Prostate gland (tissue), 2 donors: ENCODE results near the gene JAKMIP3. TPM values are rescaled to one million over a fixed set of nuclear protein-coding genes. Genes with fewer than 3 reads are reported as not detected.

ENCODE experiments used
- DNase-seq: peaks from one replicate; pipeline ENCODE4 v3.0.0-alpha.2; 2019; ENCODE audit warnings: low spot score
- H3K27ac ChIP-seq, 2 donors: fragments of 200-600 bp; sonication (generic); 2 replicates each; pipeline ENCODE4 v1.5.1; 2017 to 2019
- H3K27me3 ChIP-seq: fragments of 200-600 bp; sonication (generic); replicated peaks from 2 replicates; pipeline ENCODE4 v1.5.1; 2019; ENCODE audit not compliant: insufficient read depth
- H3K36me3 ChIP-seq, 2 donors: fragments of 200-600 bp; sonication (generic); 1 replicate in 1 of 2; 2 replicates in 1 of 2; pipeline versions ENCODE4 v1.5.1 to v1.8.1; 2017 to 2019
- H3K4me1 ChIP-seq: fragments of 200-600 bp; sonication (generic); replicated peaks from 2 replicates; pipeline ENCODE4 v1.5.1; 2019
- H3K4me3 ChIP-seq, 2 donors: fragments of 200-600 bp; sonication (generic); 2 replicates each; pipeline ENCODE4 v1.5.1; 2017 to 2019
- H3K9me3 ChIP-seq: fragments of 200-600 bp; sonication (generic); 2 replicates; pipeline ENCODE4 v1.5.1; 2017
- POLR2A ChIP-seq: fragments of 450-650 bp; IDR thresholded peaks from one replicate; pipeline ENCODE4 v1.6.1; 2016; ENCODE audit warnings: antibody characterized with exemption, mild to moderate bottlenecking
- POLR2AphosphoS5 ChIP-seq: sonication (generic); formaldehyde crosslinking; IDR thresholded peaks from one replicate; pipeline ENCODE4 v1.6.1; 2017; ENCODE audit warnings: antibody characterized with exemption
- WGBS: methylation state at CpG from one replicate; pipeline ENCODE4 v1.1.5; 2018; 5-methylcytosine and 5-hydroxymethylcytosine counted together
- intact Hi-C: fragments of 100-400 bp; cut with DNase I; formaldehyde crosslinking; loops from one replicate; pipeline ENCODE4 v1.14.2; 2022
- total RNA-seq, 2 donors: library from RNA; depleted of rRNA; stranded (reverse); fragments of >200 nt; gene quantifications; one replicate each; pipeline ENCODE4 v1.1.0, GENCODE V29; 2016
- TF ChIP-seq, protein P1 (sequence below), 4 experiments: fragments of 200-600 bp in 2 of 4; fragments of 450-650 bp in 2 of 4; sonication (generic) in 2 of 4; IDR thresholded peaks; 1 replicate in 3 of 4; 2 replicates in 1 of 4; pipeline ENCODE4 v1.5.1; 2016 to 2019; ENCODE audit warnings: antibody characterized with exemption in 4 of 4, mild to moderate bottlenecking in 2 of 4, moderate library complexity in 2 of 4

The JAKMIP3 gene
- total RNA-seq, 2 donors from 2014 or later = 2.6 to 3.4 TPM

DNA sequence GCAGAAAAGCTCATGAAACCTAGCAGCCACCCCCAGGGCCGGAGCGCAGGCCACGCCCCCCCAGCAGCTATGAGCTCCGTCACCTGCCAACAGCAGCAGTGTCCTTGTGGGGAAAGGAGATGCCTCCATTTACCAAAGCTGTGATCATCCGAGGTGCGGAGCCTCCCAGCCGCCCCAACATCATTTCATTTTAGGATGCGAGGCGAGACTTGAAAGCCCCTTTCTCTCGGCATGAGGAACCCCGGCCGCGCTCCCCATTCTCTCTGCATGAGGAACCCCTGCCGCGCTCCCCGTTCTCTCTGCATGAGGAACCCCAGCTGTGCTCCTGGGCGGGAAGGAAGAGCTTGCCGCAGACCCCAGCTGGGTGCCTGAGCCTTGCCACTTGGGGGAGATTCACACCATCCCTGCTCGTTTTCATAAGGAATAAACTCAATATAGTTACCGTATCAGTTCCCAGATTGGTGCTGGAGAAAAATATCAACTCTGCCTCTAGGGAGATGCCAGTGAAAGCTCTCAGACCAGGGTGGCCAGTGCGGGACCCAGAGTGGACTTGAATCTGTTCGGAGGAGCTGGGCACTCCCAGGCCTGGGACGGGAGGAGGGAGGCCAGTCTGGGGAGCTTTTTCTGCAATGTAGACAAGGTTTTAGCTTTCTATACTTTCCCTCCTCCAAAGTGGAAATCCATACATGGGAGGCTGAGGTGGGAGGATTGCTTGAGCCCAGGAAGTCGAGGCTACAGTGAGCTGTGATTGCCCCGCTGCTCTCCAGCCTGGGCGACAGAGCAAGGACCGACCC, 35.0 kb downstream of the JAKMIP3 start:
- 85% methylated on average over 27 of the region's 27 CpGs for WGBS
- Histone ChIP-seq H3K36me3 (no peaks in the 10 kb centered on the region), H3K27ac (no peak overlapping the region), H3K27me3 (no peaks in the 10 kb centered on the region), H3K4me3 (no peak overlapping the region), H3K9me3 (no peaks in the 10 kb centered on the region), H3K4me1 (no peaks in the 10 kb centered on the region)
- TF ChIP-seq POLR2A (no peak), POLR2AphosphoS5 (no peak)
- TF ChIP-seq, protein P1, sequence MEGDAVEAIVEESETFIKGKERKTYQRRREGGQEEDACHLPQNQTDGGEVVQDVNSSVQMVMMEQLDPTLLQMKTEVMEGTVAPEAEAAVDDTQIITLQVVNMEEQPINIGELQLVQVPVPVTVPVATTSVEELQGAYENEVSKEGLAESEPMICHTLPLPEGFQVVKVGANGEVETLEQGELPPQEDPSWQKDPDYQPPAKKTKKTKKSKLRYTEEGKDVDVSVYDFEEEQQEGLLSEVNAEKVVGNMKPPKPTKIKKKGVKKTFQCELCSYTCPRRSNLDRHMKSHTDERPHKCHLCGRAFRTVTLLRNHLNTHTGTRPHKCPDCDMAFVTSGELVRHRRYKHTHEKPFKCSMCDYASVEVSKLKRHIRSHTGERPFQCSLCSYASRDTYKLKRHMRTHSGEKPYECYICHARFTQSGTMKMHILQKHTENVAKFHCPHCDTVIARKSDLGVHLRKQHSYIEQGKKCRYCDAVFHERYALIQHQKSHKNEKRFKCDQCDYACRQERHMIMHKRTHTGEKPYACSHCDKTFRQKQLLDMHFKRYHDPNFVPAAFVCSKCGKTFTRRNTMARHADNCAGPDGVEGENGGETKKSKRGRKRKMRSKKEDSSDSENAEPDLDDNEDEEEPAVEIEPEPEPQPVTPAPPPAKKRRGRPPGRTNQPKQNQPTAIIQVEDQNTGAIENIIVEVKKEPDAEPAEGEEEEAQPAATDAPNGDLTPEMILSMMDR (IDR thresholded peaks at IDR 0.05) = no peak
- intact Hi-C loops = no loop called here
- DNase-seq = no peak

DNA sequence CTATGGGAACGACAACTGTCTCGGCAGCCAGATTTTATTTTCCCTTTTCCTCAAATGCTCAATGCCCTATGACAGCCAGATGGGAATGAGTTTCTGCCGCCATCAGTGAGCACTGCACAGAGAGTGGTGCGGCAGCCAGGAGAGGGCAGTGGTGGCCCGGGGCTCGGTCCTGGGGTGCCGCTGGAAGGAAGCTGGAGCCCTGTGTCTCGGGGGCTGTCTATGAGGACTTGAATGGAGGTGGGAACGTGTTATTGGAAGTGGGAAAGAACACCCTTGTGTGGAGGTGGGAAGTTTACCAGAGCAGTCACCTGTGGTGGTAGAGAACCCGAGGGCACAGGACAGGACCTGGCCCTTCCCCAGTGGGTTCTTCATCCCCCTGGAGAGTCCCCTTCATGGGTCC, 35.8 kb downstream of the JAKMIP3 start:
- intact Hi-C loops = no loop called here
- 65% methylated on average over 10 of the region's 10 CpGs for WGBS

DNA sequence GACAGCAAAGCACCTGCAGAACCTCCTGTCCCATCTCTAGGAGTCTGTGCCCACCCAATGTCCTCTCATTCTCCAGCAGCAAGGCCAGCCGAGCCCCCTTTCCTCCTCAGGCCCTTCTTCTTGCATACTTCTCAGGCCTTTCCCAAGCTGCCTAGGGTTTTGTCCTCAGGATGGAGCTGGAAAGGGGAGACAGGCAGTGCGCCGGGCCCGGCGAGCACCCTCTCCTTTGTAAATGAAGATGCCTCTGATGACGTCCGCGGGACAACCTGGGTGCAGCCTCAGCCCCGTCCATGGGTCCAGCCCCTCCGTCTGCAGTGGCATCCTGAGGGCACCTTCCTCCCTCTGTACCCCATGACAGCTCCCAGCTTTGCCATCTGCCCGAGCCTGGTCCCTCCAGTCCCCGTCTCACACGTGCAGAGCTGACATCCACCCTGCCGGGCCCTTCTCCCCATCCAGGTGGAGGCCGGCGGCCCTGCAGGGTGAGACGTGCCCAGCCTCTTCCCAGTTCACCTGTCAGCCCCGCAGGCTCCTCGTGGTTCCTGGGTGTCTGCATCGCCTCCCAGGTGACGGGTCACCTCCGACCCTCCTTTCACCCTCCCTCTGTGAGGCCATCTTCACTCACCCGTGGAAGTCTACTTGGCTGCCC, 36.4 kb downstream of the JAKMIP3 start:
- H3K36me3 ChIP-seq = no peaks in the 10 kb centered on the region
- no peak overlapping the region for H3K27ac ChIP-seq
- 80% methylated on average over 23 of the region's 23 CpGs for WGBS
- H3K4me1 ChIP-seq = no peaks in the 10 kb centered on the region
- TF ChIP-seq, protein P1 (IDR thresholded peaks at IDR 0.05) = no peak
- no peak for TF ChIP-seq POLR2AphosphoS5
- no peak for TF ChIP-seq POLR2A
- no peak for DNase-seq
- no peaks in the 10 kb centered on the region for H3K27me3 ChIP-seq
- H3K4me3 ChIP-seq = no peak overlapping the region
- no peaks in the 10 kb centered on the region for H3K9me3 ChIP-seq
- intact Hi-C loops = no loop called here

More for the DNA sequence above, 35.8 kb downstream of the JAKMIP3 start:
- Histone ChIP-seq H3K9me3 (no peaks in the 10 kb centered on the region), H3K27me3 (no peaks in the 10 kb centered on the region), H3K27ac (no peak overlapping the region), H3K4me3 (no peak overlapping the region), H3K36me3 (no peaks in the 10 kb centered on the region), H3K4me1 (no peaks in the 10 kb centered on the region)
- DNase-seq = no peak
- no peak for TF ChIP-seq POLR2AphosphoS5

DNA sequence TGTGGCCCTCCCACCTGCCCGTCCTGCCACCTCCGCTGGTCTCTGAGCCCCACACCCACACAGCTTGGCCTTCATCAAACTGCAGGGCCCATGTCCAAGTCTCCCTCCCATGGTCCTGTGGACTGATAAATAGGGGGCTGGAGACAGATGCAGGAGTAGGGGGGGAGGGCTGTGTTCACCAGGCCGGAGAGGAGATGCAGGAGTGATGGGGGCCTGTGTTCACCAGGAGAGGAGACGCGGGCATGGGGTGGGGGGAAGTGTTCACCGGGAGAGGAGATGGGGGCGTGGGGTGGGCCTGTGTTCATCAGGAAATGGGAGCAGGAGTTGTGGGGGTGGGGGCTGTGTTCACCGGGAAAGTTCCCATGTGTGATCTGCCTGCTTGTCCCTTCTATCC, 37.0 kb downstream of the JAKMIP3 start:
- TF ChIP-seq POLR2AphosphoS5 (no peak), POLR2A (no peak)
- TF ChIP-seq, protein P1 (IDR thresholded peaks at IDR 0.05) = no peak
- Histone ChIP-seq H3K27me3 (no peaks in the 10 kb centered on the region), H3K4me1 (no peaks in the 10 kb centered on the region), H3K4me3 (no peak overlapping the region), H3K27ac (no peak overlapping the region), H3K9me3 (no peaks in the 10 kb centered on the region), H3K36me3 (no peaks in the 10 kb centered on the region)
- intact Hi-C loops = no loop called here
- no peak for DNase-seq
- WGBS = 70% methylated on average over 8 of the region's 8 CpGs

DNA sequence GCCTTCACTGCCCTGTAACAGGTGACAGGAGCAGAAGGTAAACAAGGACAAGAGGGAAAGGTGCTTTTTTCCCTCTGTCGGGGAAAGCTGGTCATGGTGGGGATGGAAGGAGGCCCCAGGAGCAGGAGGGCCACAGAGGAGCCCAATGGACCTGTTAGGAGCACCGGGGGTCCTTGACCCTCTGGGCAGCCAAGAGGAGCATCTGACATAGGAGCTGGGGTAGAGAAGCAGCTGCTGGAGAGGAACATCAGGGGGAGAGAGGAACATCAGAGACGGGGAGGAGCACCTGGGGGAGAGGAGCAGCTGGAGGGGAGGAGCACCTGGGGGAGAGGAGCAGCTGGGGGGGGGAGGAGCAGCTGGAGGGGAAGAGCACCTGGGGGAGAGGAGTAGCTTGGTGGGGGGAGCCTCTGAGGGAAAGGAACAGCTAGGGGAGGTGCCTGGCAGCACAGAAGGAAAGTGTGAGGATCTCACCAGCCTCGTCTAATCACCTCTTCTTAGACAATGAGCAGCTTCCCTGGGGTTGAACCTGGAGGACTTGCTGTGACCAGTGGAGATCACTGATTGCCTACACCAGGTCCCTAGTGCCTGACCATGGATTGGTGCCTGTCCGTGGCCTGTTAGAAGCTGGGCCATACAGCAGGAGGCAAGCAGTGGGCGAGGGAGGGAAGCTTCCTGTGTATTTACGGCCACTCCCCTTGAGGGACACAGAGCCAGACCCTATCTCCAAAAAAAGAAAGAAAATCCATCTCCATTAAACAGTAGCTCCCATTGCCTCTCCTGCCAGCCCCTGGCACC, 37.6 kb downstream of the JAKMIP3 start:
- Histone ChIP-seq H3K4me3 (no peak overlapping the region), H3K36me3 (no peaks in the 10 kb centered on the region), H3K27me3 (no peaks in the 10 kb centered on the region), H3K4me1 (no peaks in the 10 kb centered on the region), H3K9me3 (no peaks in the 10 kb centered on the region), H3K27ac (no peak overlapping the region)
- no peak for DNase-seq
- WGBS = 72% methylated on average over 7 of the region's 7 CpGs
- intact Hi-C loops = no loop called here
- no peak for TF ChIP-seq POLR2A
- TF ChIP-seq, protein P1 (IDR thresholded peaks at IDR 0.05) = no peak
- no peak for TF ChIP-seq POLR2AphosphoS5
